K562 (cell line): Measurements from ENCODE around the gene PCBP2. TPM values are rescaled to one million over a fixed set of nuclear protein-coding genes. Genes with fewer than 3 reads are reported as not detected.

Experiments used
- ATF4 ChIP-seq: fragments of 450-650 bp; formaldehyde crosslinking; IDR thresholded peaks from 2 replicates; pipeline ENCODE4 v1.4.0; 2022; ENCODE audit warnings: mild to moderate bottlenecking, moderate library complexity
- ATF6 ChIP-seq: sonication (generic); formaldehyde crosslinking; IDR thresholded peaks from 2 replicates; pipeline ENCODE4 v1.4.0; 2020; ENCODE audit warnings: mild to moderate bottlenecking, missing genetic modification reagents
- ATF7 ChIP-seq: fragments of 450-650 bp; IDR thresholded peaks from 2 replicates; pipeline ENCODE4 v1.7.1; 2014; ENCODE audit warnings: mild to moderate bottlenecking, moderate library complexity
- CEBPG ChIP-seq, 3 experiments: fragments of 200-800 bp in 1 of 3; sonication (Bioruptor generic) in 1 of 3; sonication (generic) in 1 of 3; formaldehyde crosslinking in 1 of 3; IDR thresholded peaks in 2 of 3; conservative IDR thresholded peaks in 1 of 3; 2 replicates each; pipeline versions ENCODE4 v1.6.1 to v1.8.0; 2016 to 2022; ENCODE audit warnings: missing compliant biosample characterization in 2 of 3, missing genetic modification characterization in 2 of 3, mild to moderate bottlenecking in 1 of 3, missing genetic modification reagents in 1 of 3
- ETS1 ChIP-seq: conservative IDR thresholded peaks from 2 replicates; pipeline ENCODE4 v1.6.1; 2011; ENCODE audit warnings: low read depth, mild to moderate bottlenecking, low read length; ENCODE audit not compliant: control insufficient read depth
- KDM4B ChIP-seq, 2 experiments: fragments of 450-650 bp in 1 of 2; sonication (generic) in 1 of 2; IDR thresholded peaks; 2 replicates each; pipeline ENCODE4 v1.6.1; 2016 to 2017; ENCODE audit warnings: borderline replicate concordance in 2 of 2, antibody characterized with exemption in 1 of 2, low read depth in 1 of 2, mild to moderate bottlenecking in 1 of 2
- RBM34 ChIP-seq: fragments of 200-400 bp; formaldehyde crosslinking; IDR thresholded peaks from 2 replicates; pipeline ENCODE4 v1.6.1; 2018; ENCODE audit warnings: low read length, borderline replicate concordance; ENCODE audit not compliant: insufficient read depth
- SLC30A9 ChIP-seq: fragments of 250-450 bp; sonication (Bioruptor Pico); IDR thresholded peaks from 2 replicates; pipeline ENCODE4 v1.8.0; 2022; ENCODE audit warnings: mild to moderate bottlenecking, moderate library complexity
- TAF15 ChIP-seq: fragments of 200-400 bp; formaldehyde crosslinking; IDR thresholded peaks from 2 replicates; pipeline ENCODE4 v1.6.1; 2017; ENCODE audit warnings: mild to moderate bottlenecking, low read depth, low read length, moderate library complexity
- ZFP36 ChIP-seq: fragments of 150-350 bp; IDR thresholded peaks from 2 replicates; pipeline ENCODE4 v1.6.1; 2018; ENCODE audit warnings: low read length, low read depth; ENCODE audit not compliant: partially characterized antibody
- ZKSCAN1 ChIP-seq: fragments of 150-350 bp; IDR thresholded peaks from 2 replicates; pipeline ENCODE4 v1.6.1; 2016; ENCODE audit warnings: low read depth, low read length
- ZKSCAN8 ChIP-seq: fragments of 200-800 bp; sonication (Bioruptor generic); IDR thresholded peaks from 2 replicates; pipeline ENCODE4 v1.6.1; 2016; ENCODE audit warnings: missing genetic modification characterization, missing compliant biosample characterization
- ZNF282 ChIP-seq: sonication (generic); formaldehyde crosslinking; IDR thresholded peaks from 2 replicates; pipeline ENCODE4 v1.8.1; 2023; ENCODE audit warnings: missing genetic modification reagents
- ZNF609 ChIP-seq: sonication (generic); formaldehyde crosslinking; IDR thresholded peaks from 2 replicates; pipeline ENCODE4 v1.8.1; 2023; ENCODE audit warnings: missing genetic modification reagents, mild to moderate bottlenecking, borderline replicate concordance
- ZNF696 ChIP-seq: fragments of 250-450 bp; sonication (Bioruptor Pico); conservative IDR thresholded peaks from 2 replicates; pipeline ENCODE4 v1.4.0; 2020; ENCODE audit warnings: mild to moderate bottlenecking, moderate library complexity
- polyA plus RNA-seq, 8 experiments: library from polyadenylated mRNA; depleted of rRNA in 4 of 8; stranded (reverse) in 5 of 8; unstranded in 3 of 8; fragments of >200 nt; fragmentation: Nextera tagmentation in 2 of 8; fragmentation: Illumina TruSeq in 1 of 8; extraction: Ambion mirVana in 2 of 8; extraction: Trizol in 1 of 8; gene quantifications; 2 replicates each; pipeline versions ENCODE4 v1.2.1 to v1.2.3, GENCODE V29; 2011 to 2014; ENCODE audit warnings: inconsistent platforms in 1 of 8, missing spikeins in 1 of 8
- total RNA-seq, 7 experiments: library from RNA; depleted of rRNA in 6 of 7; stranded (reverse); fragments of >200 nt in 6 of 7; fragmentation: Illumina TruSeq in 2 of 7; extraction: Trizol in 2 of 7; gene quantifications; 2 replicates each; pipeline versions ENCODE4 v1.2.1 to v1.2.3, GENCODE V29; 2011 to 2021; ENCODE audit warnings: low replicate concordance in 1 of 7

The PCBP2 gene
- total and polyA plus RNA-seq, 9 of the 15 experiments (the other 6 are each of a cell fraction or from before 2014, with no cell fraction given), result 137 to 831 (median 328) TPM

- TF ChIP-seq RBM34 (no peak), TAF15 (no peak), ATF4 (peak; percentile 58; the same call in 1 of the 2 replicates), ZKSCAN8 (no peak; the same call in 1 of the 2 replicates), ETS1 (no peak), SLC30A9 (CRISPR knock-in tag) (no peak), ATF7 (peak; percentile 66), ZKSCAN1 (no peak), CEBPG (CRISPR knock-in tag; IDR thresholded peaks at IDR 0.05) (peak; percentile 85), CEBPG (tag; conservative IDR thresholded peaks at IDR 0.05 in 1 of 2, IDR thresholded peaks at IDR 0.05 in 1 of 2) (peak; percentile 94 to 98), ZNF282 (CRISPR knock-in tag) (no peak), ZNF609 (no peak), KDM4B (IDR thresholded peaks at IDR 0.05; ENCODE audit: borderline replicate concordance in 2 of 2, low read depth in 1 of 2) (no peak), ZNF696 (CRISPR knock-in tag) (no peak), ATF6 (CRISPR knock-in tag) (no peak), ZFP36 (no peak)
Measured at GRCh38 chr12:53441040-53441833, 10.7 kb upstream of the PCBP2 start, which contains the start of gene PRR13 (continued).
